Right atrium auricular region (tissue), 2 donors: Measurements from ENCODE around the gene ENG. TPM values are rescaled to one million over a fixed set of nuclear protein-coding genes. Genes with fewer than 3 reads are reported as not detected.
A peak's percentile ranks its signal among the peaks of the same experiment; 100 is the strongest.

Source experiments
- DNase-seq: peaks from one replicate; pipeline ENCODE4 v3.0.0-alpha.2; 2019; ENCODE audit warnings: low spot score
- H3K27ac ChIP-seq, 2 donors: fragments of 200-600 bp; sonication (generic); 1 replicate in 1 of 2; 2 replicates in 1 of 2; pipeline ENCODE4 v1.5.1; 2016 to 2019
- H3K27me3 ChIP-seq, 2 donors: fragments of 200-600 bp; sonication (generic); one replicate each; pipeline versions ENCODE4 v1.5.1 to v1.6.0; 2017 to 2019
- H3K36me3 ChIP-seq: fragments of 200-600 bp; sonication (generic); one replicate; pipeline ENCODE4 v1.5.1; 2016
- H3K4me1 ChIP-seq, 2 donors: fragments of 200-600 bp; sonication (generic); one replicate each; pipeline versions ENCODE4 v1.5.1 to v1.6.0; 2017 to 2019
- H3K4me3 ChIP-seq, 2 donors: fragments of 200-600 bp; sonication (generic); 1 replicate in 1 of 2; 2 replicates in 1 of 2; pipeline ENCODE4 v1.5.1; 2017 to 2019; ENCODE audit warnings: mild to moderate bottlenecking in 1 of 2, moderate library complexity in 1 of 2
- H3K9me3 ChIP-seq, 2 donors: fragments of 200-600 bp; sonication (generic); one replicate each; pipeline ENCODE4 v1.5.1; 2019
- CTCF ChIP-seq, 2 donors: fragments of 200-600 bp; sonication (generic); IDR thresholded peaks; one replicate each; pipeline ENCODE4 v1.5.1; 2019; ENCODE audit warnings: antibody characterized with exemption in 2 of 2
- total RNA-seq, 2 donors: library from RNA; depleted of rRNA; stranded (reverse); fragments of >200 nt; gene quantifications; one replicate each; pipeline ENCODE4 v1.1.0, GENCODE V29; 2016

The ENG gene
- total RNA-seq, 2 donors from 2014 or later: 142 to 511 TPM

- Histone ChIP-seq H3K4me3 (no peak overlapping the region), H3K27ac (peak overlapping the region; percentile 57 to 61), H3K9me3 (no peaks in the 10 kb centered on the region), H3K36me3 (peaks cover 48% of the 10 kb centered on the region), H3K4me1 (peaks cover 0 to 43% of the 10 kb centered on the region in 2 donors), H3K27me3 (no peaks in the 10 kb centered on the region)
- no peak for TF ChIP-seq CTCF (IDR thresholded peaks at IDR 0.05)
- no peak for DNase-seq
These were observed 64.2 kb downstream of the ENG start for GRCh38 chr9:127790094-127790855.

GRCh38 chr9:127789179-127789578, 65.3 kb downstream of the ENG start:
- no peaks in the 10 kb centered on the region for H3K9me3 ChIP-seq
- no peaks in the 10 kb centered on the region for H3K27me3 ChIP-seq
- H3K27ac ChIP-seq: peak overlapping the region; percentile 57 to 61
- TF ChIP-seq CTCF (IDR thresholded peaks at IDR 0.05): no peak
- peaks cover 0 to 50% of the 10 kb centered on the region in 2 donors for H3K4me1 ChIP-seq
- no peak for DNase-seq
- H3K36me3 ChIP-seq: peaks cover 48% of the 10 kb centered on the region
- H3K4me3 ChIP-seq: no peak overlapping the region

GRCh38 chr9:127788337-127789011, 66.0 kb downstream of the ENG start:
- Histone ChIP-seq H3K27ac (peak overlapping the region in 1 of 2 donors; percentile 57), H3K9me3 (no peaks in the 10 kb centered on the region), H3K4me1 (peaks cover 0 to 57% of the 10 kb centered on the region in 2 donors), H3K4me3 (no peak overlapping the region), H3K36me3 (peaks cover 48% of the 10 kb centered on the region), H3K27me3 (no peaks in the 10 kb centered on the region)
- no peak for TF ChIP-seq CTCF (IDR thresholded peaks at IDR 0.05)
- DNase-seq: no peak

- DNase-seq: no peak
- Histone ChIP-seq H3K4me1 (peaks cover 0 to 57% of the 10 kb centered on the region in 2 donors), H3K36me3 (peaks cover 47% of the 10 kb centered on the region)
These were observed 67.7 kb downstream of the ENG start for GRCh38 chr9:127786773-127787104.

More at GRCh38 chr9:127786773-127787104, 67.7 kb downstream of the ENG start:
- Histone ChIP-seq H3K9me3 (no peaks in the 10 kb centered on the region), H3K4me3 (peak overlapping the region; percentile 83 to 99), H3K27ac (peak overlapping the region; percentile 88 to 96), H3K27me3 (no peaks in the 10 kb centered on the region)
- TF ChIP-seq CTCF (IDR thresholded peaks at IDR 0.05): no peak
